A549 treated with CpdA at 1 μM for 4 hours (cell line): ENCODE data around the gene CASQ1. TPM values are rescaled to one million over a fixed set of nuclear protein-coding genes. Genes with fewer than 3 reads are reported as not detected.

Source experiments
- total RNA-seq: library from RNA; stranded (reverse); fragments of 200-300 nt; extraction: Qiagen RNA extraction; gene quantifications from 5 replicates; pipeline ENCODE4 v1.2.3, GENCODE V29; 2022; ENCODE audit warnings: low read depth

The CASQ1 gene
- not detected in 5 replicates for total RNA-seq

DNA sequence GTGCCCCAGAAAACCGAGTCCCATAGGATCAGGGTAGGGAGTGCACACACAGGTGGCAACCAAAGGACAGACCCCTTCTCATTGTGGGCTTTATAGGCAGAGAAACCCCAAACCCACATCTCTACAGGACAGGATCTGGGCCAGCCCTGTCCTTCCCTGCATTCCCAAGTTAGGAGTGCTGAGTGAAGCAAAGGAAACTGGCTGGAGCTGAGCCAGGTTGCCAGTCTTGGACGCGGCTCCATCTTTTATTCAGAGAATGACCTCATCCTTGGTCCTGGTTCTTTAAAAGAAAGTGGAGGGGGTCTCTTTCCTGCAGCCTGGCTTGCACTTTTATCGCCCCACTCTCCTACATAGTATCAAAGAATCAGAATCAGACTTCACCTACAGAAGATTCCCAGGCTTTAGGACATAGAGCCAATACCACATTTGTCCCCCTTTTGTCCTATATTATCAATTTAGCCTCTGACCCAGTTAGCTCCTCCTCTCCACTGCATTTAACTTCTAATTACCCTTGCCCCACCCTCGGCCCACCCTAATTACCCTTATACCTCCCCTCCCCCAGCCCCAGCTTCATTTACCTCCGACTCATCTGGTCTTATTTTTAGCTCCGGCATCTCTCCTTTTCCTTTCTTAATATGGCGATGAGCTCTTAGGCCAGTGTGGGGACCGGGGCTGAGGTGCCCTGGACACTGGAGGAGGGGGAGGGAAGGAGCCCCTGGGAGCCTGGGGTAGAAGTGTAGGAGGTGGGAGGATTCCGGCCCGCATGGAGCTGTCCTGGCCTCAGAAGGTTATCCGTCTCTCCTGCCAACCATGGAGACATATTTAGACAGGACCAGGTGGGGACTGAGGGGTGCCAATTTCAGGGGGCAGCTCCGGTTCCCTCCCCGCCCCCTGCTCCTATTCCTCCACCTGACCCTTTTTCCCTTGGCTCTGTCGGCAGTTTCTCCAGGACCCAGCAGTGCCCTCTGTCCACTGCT is at the start of gene CASQ1:
CASQ1 (plus strand) TSS at position 927 of the 977 bp plus-strand sequence. CDS start 177 bp downstream, outside the sequence.

DNA sequence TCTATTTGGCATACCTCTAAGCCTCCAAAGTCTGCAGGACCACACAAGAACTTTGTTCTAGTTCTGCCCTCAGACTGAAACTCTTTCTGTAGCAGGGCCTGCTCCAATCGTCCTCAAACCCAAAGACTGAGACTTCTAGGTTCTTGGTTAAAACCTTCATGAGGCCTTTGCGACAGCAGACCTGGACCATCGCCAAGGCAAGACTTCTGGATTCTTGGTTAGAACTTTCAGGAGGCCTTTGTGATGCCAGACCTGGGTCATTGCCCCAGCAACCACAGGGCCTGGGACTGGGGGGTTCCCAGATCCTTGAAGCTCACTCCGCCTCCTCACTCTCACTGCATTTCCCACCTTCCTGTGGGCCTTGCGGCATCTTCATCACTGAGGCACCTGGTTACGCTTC is 39.1 kb upstream of the CASQ1 start, which contains the start of gene ATP1A4:
ATP1A4 (plus strand) TSS at position 301 of the 400 bp plus-strand sequence. CDS start 438 bp downstream, outside the sequence.

DNA sequence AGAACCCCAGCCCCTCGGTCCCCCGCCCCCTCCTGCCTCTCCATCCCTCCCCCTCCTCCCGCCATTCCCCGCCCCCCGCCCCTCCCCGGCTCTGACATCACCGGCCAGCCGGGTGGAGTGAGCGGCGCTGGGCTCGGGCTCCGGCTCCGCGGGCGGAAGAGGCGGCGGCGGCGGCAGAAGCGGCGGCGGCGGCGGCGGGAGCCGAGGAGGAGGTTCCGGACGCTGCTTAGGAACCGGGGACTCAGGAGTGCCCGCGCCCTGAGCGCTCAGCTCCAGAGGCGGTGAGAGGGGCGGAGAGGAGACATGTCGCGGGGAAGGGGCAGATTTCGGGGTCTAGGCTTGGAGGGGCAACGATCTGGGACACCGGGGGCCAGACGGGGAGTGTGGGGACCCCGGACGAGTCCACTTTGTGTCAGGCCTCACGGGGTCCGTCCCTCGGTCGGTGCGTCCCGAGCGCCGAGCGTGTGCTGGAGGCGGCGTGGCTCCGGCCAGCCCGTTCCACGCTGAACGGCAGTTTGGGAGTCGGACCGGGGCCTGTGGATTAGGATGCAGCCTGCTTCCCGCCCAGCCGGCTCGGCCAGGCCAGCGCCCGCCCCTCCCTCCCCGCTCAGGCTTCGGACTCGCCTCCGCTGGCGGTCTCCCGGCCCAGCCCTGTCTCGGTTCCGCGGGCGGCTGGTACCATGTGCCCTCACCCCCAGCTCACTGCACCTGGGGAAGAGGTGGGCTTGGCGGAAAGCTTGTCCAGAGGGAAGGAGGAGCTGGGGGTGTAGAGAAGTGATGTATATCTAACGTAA is 15.1 kb downstream of the CASQ1 start, which contains the start of gene PEA15:
PEA15 (plus strand) TSS at position 143 of the 794 bp plus-strand sequence. CDS start 6,161 bp downstream, outside the sequence.

Other genes starting within 250 kb of the CASQ1 start
- gene IGSF9, start 245.0 kb upstream of the CASQ1 start, total RNA-seq, result 0.22 to 0.39 TPM (median 0.27 TPM) in 5 replicates
- gene SLAMF9, start 236.3 kb upstream of the CASQ1 start, total RNA-seq, result 0.17 to 0.25 TPM (median 0.22 TPM) in 3 of 5 replicates, not detected in the others
- gene PIGM, start 158.6 kb upstream of the CASQ1 start, total RNA-seq, result 3.8 to 4.6 TPM (median 4.3 TPM) in 5 replicates
- 0.02 TPM in 1 of 5 replicates, not detected in the others for gene KCNJ10, start 120.4 kb upstream of the CASQ1 start, total RNA-seq
- gene KCNJ9, start 109.0 kb upstream of the CASQ1 start, total RNA-seq, result 0.06 TPM in 1 of 5 replicates, not detected in the others
- 6.7 to 9.8 TPM (median 8.4 TPM) in 5 replicates for gene IGSF8, start 92.0 kb upstream of the CASQ1 start, total RNA-seq
- gene ATP1A2, start 74.8 kb upstream of the CASQ1 start, total RNA-seq, result 0.01 to 0.05 TPM (median 0.03 TPM) in 3 of 5 replicates, not detected in the others
- gene ATP1A4, start 39.0 kb upstream of the CASQ1 start, total RNA-seq, result not detected in 5 replicates
- 190 to 210 TPM (median 203 TPM) in 5 replicates for gene PEA15, start 14.8 kb downstream of the CASQ1 start, total RNA-seq
- 48.2 to 62.4 TPM (median 49.6 TPM) in 5 replicates for gene DCAF8, start 72.0 kb downstream of the CASQ1 start, total RNA-seq
- gene PEX19, start 94.6 kb downstream of the CASQ1 start, total RNA-seq, result 19.8 to 27.0 TPM (median 25.6 TPM) in 5 replicates
- 74.5 to 111 TPM (median 81.8 TPM) in 5 replicates for gene COPA, start 152.7 kb downstream of the CASQ1 start, total RNA-seq
- 43.4 to 50.3 TPM (median 46.3 TPM) in 5 replicates for gene NCSTN, start 152.8 kb downstream of the CASQ1 start, total RNA-seq
- 0.10 to 0.78 TPM (median 0.48 TPM) in 5 replicates for gene NHLH1, start 176.5 kb downstream of the CASQ1 start, total RNA-seq
- 0.84 to 1.4 TPM (median 1.1 TPM) in 5 replicates for gene VANGL2, start 210.0 kb downstream of the CASQ1 start, total RNA-seq